Stimulated activated naive B cell treated with anti-CD40 and anti-IgM and Interleukin-4, amounts not matched to agents 10 μg/mL and 1 μg/mL and 100 μg/mL, for 72 hours (primary cell): ENCODE results near the gene MYOZ2.
A peak's percentile ranks its signal among the peaks of the same experiment; 100 is the strongest.

ENCODE experiments used
- ATAC-seq, 2 donors: fragments of 150-1000 bp; cut with Tn5 transposase; replicated peaks; 2 replicates each; pipeline ENCODE4 v1.10.0; 2021; ENCODE audit warnings: moderate library complexity in 1 of 2
- DNase-seq: peaks from one replicate; pipeline ENCODE4 v3.0.0; 2021
- H3K27ac Mint-ChIP-seq: one replicate; pipeline ENCODE4 v1.8.0; 2022; ENCODE audit warnings: mild to moderate bottlenecking, mixed read lengths
- H3K27me3 Mint-ChIP-seq, 2 donors: one replicate each; pipeline ENCODE4 v1.8.0; 2022; ENCODE audit warnings: mixed read lengths in 2 of 2
- H3K36me3 Mint-ChIP-seq, 2 donors: one replicate each; pipeline ENCODE4 v1.8.0; 2022; ENCODE audit warnings: mixed read lengths in 2 of 2, mild to moderate bottlenecking in 1 of 2
- H3K4me1 Mint-ChIP-seq, 2 donors: one replicate each; pipeline ENCODE4 v1.8.0; 2022; ENCODE audit warnings: mixed read lengths in 2 of 2, mild to moderate bottlenecking in 1 of 2
- H3K4me3 Mint-ChIP-seq, 2 donors: one replicate each; pipeline ENCODE4 v1.8.0; 2022; ENCODE audit warnings: mild to moderate bottlenecking in 2 of 2, mixed read lengths in 2 of 2, moderate library complexity in 1 of 2
- H3K9me3 Mint-ChIP-seq, 2 donors: one replicate each; pipeline ENCODE4 v1.8.0; 2022; ENCODE audit warnings: mixed read lengths in 2 of 2, mild to moderate bottlenecking in 1 of 2

MYOZ2 gene

DNA sequence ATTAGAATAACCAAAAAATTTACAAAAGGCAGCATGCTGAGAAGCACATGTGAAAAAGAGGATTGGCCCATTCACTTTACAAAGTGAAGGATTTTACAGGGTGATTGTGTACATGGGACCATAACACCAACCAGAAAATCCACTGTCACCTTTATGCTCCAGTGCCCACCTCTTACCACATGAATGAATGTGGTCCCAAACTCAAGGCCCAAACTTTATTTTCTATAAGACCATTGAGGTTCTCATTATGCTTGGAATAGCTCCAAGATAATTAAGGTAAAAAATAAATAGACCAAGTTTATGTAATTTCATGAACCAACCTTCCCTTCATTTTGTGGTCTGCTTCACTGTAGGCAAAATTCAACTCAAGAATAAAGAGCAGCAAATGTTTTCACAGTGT lies 24.3 kb upstream of the MYOZ2 start:
- Mint-ChIP-seq H3K27ac (no peak overlapping the region), H3K36me3 (no peaks in the 10 kb centered on the region), H3K9me3 (no peaks in the 10 kb centered on the region), H3K4me3 (no peak overlapping the region), H3K27me3 (peaks cover 0 to 9% of the 10 kb centered on the region in 2 donors), H3K4me1 (no peaks in the 10 kb centered on the region)
- ATAC-seq (no peak), DNase-seq (no peak)

DNA sequence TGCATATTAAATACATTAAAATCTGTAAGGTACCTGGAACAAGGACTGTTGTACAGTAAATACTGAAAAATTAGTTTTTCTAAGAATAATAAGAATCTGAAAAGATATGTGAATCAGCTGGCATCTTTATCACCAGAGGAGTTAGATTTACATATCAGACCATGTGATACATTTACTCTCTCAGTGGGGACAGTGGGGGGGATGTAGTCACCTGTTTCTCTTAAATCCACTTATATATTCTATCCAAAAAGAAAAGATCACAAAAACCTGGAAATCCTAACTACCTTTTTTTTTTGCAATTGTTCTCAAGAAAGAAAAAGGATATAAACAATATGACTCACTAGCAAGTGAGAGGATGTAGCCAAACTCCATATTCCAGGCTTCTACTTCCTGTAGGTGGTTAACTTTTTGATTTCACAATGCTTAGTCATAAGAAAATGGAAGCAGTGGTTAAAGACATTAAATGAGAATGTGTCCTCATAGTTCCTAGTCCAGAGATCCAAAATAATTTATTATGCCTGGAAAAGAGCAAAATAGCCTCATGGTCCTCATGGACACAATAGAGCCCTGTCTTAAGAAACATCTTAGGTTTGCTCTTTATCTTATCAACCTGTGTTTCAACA lies 22.5 kb upstream of the MYOZ2 start:
- Mint-ChIP-seq H3K4me3 (no peak overlapping the region), H3K27ac (no peak overlapping the region), H3K9me3 (no peaks in the 10 kb centered on the region), H3K36me3 (no peaks in the 10 kb centered on the region), H3K4me1 (no peaks in the 10 kb centered on the region), H3K27me3 (peaks cover 0 to 5% of the 10 kb centered on the region in 2 donors)
- DNase-seq (no peak), ATAC-seq (no peak)

DNA sequence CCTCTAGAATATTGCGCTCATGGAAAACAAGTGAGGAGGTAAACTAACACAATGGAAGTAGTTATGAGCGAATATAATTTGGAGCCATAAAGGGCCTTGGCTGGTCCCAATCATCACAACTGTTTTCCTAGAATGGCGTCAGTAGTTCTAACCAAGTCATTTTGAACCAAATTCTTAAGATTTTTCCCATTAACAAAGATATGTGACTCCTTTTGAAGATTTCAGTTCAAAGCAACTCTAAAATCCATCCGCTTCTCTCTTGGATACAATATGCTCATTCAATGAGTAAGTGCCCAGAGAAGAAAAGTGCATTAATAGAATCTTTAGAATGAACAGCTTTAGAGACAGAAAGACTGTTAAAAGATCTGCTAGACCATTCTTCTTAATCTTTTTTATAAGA lies 19.6 kb upstream of the MYOZ2 start:
- no peaks in the 10 kb centered on the region for H3K36me3 Mint-ChIP-seq
- H3K4me1 Mint-ChIP-seq: no peaks in the 10 kb centered on the region
- H3K27me3 Mint-ChIP-seq: peaks cover 5% of the 10 kb centered on the region in 2 donors
- DNase-seq (no peak), ATAC-seq (no peak)
- H3K27ac Mint-ChIP-seq: no peak overlapping the region
- no peak overlapping the region for H3K4me3 Mint-ChIP-seq
- H3K9me3 Mint-ChIP-seq: no peaks in the 10 kb centered on the region

DNA sequence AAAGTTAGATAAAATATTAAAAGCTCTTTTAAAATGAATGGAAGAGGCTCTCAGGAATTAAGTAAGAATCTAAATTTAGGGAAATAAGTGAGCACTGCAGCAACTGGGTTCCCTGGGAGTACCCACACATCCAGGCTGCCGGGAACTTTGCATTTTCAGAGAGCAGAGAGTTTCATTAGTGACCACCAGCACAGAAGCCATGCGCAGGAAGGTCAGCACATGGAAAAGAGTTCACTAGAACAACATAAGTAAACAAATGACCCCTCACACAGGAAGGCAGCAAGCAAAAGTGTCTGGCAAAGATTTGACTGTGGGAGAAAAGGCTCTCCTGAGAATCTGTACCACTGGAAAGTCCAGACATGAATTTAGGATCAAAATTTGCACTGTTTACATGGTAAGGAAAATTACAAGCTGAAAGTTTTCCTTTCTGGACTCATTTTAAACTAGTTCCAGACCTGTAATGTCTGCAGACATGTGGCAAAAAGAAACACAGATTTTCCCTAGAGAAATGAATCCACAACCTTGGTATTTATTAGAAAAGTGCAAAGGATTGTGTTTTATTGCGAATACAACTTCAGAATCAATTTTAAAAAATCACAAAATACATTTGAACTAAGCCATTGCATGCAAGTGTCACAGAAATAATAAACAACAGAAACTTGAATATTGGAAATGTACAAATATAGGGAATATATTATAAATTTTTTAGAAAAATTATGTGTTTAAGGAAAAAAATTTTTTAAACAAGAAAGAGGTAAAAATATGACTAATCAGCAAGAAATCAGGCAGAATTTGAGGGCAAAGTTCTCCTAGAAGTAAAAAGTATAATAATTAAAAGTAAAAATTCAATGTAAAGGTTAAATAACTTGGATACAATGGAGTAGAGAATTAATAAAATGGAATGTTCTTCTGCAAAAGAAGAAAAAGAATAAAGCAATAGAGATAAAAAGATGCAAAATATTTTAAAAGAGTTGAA lies 18.4 kb upstream of the MYOZ2 start:
- H3K27ac Mint-ChIP-seq: no peak overlapping the region
- no peaks in the 10 kb centered on the region for H3K9me3 Mint-ChIP-seq
- DNase-seq (no peak), ATAC-seq (no peak)
- no peak overlapping the region for H3K4me3 Mint-ChIP-seq
- H3K4me1 Mint-ChIP-seq: no peaks in the 10 kb centered on the region
- H3K36me3 Mint-ChIP-seq: no peaks in the 10 kb centered on the region
- H3K27me3 Mint-ChIP-seq: peaks cover 5% of the 10 kb centered on the region in 2 donors

DNA sequence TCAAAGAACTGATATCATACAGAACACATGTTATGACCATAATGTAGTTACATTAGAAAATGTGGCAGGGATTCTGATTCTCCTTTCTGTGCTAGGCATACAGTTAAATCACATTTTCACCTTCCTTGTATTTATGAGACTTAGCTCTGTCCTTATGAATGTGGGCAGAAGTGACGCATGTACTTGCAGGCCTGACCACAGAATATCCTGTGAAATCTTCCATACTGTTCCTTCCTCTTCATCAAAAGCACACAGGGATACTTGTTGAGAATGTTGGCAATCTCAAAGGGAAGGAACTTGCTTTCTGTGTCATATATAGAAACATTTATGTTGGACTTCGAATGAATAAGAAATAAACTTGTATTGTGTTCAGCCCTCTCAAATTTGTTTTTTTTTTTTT lies 17.2 kb upstream of the MYOZ2 start:
- Mint-ChIP-seq H3K27me3 (peaks cover 5% of the 10 kb centered on the region in 2 donors), H3K27ac (no peak overlapping the region), H3K9me3 (no peaks in the 10 kb centered on the region), H3K4me3 (no peak overlapping the region), H3K4me1 (no peaks in the 10 kb centered on the region), H3K36me3 (no peaks in the 10 kb centered on the region)
- no peak for DNase-seq
- ATAC-seq: no peak

DNA sequence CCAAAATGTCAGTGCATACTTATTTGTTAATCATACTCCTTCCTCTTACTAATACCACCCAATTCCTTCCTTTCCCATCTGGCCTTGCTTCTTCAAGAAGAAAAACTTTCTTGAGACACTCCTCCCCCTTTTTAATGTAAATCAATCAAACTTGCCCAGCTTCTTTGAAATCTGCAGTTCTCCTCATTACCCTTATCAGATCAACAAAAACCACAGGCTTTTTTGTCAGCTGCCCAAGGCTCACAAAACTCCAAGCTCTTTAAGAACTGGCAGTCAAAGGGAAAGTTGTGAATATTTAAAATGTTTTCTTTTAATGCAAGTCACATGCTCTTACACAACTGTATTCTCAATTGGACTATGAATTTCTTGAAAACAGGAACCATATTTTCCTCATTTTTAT lies 11.3 kb upstream of the MYOZ2 start:
- no peaks in the 10 kb centered on the region for H3K4me1 Mint-ChIP-seq
- H3K36me3 Mint-ChIP-seq: no peaks in the 10 kb centered on the region
- H3K27ac Mint-ChIP-seq: no peak overlapping the region
- DNase-seq (no peak), ATAC-seq (no peak)
- peaks cover 0 to 3% of the 10 kb centered on the region in 2 donors for H3K27me3 Mint-ChIP-seq
- no peak overlapping the region for H3K4me3 Mint-ChIP-seq
- no peaks in the 10 kb centered on the region for H3K9me3 Mint-ChIP-seq

DNA sequence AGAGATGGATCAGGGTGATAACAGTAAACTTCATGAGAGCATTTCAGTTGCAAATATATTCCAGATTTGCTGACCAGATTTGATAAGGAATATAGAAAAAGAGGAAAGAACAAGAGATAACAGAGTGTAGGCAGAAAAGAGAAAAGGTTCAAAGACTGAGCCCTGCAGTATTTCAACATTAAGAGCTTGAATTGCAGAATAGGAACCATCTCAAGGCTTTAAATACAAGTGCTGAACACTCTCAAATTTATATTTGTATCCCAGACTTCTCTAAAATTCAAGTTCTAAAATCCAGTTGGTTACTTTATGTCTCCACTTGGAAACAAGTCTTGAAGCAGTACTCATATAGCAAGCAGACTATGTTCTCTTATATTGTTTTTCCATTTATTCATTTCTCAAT lies 9.7 kb upstream of the MYOZ2 start:
- Mint-ChIP-seq H3K4me3 (no peak overlapping the region), H3K36me3 (no peaks in the 10 kb centered on the region), H3K27me3 (no peaks in the 10 kb centered on the region), H3K27ac (no peak overlapping the region), H3K4me1 (no peaks in the 10 kb centered on the region), H3K9me3 (no peaks in the 10 kb centered on the region)
- ATAC-seq (no peak), DNase-seq (no peak)

DNA sequence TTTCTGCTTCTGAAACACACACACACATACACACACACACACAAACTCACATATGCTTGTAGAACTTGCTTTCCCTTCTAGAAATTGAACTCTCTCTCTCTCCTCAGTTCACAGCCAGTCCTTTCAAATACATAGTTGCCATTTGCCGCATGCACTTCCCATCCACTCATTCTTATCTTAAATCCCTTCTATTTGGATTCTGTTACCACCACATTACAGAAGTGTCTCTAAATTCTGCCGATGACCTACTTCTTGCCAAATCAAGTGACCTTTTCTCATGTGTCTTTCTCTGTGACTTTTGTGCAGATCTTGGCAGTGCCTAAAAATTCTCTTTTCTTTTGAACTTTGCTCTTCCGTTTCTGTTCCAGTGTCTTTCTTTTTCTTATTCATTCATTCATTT lies 7.5 kb upstream of the MYOZ2 start:
- no peaks in the 10 kb centered on the region for H3K9me3 Mint-ChIP-seq
- no peaks in the 10 kb centered on the region for H3K4me1 Mint-ChIP-seq
- DNase-seq: no peak
- H3K36me3 Mint-ChIP-seq: no peaks in the 10 kb centered on the region
- no peak for ATAC-seq
- H3K27ac Mint-ChIP-seq: no peak overlapping the region
- H3K4me3 Mint-ChIP-seq: no peak overlapping the region
- H3K27me3 Mint-ChIP-seq: no peaks in the 10 kb centered on the region

DNA sequence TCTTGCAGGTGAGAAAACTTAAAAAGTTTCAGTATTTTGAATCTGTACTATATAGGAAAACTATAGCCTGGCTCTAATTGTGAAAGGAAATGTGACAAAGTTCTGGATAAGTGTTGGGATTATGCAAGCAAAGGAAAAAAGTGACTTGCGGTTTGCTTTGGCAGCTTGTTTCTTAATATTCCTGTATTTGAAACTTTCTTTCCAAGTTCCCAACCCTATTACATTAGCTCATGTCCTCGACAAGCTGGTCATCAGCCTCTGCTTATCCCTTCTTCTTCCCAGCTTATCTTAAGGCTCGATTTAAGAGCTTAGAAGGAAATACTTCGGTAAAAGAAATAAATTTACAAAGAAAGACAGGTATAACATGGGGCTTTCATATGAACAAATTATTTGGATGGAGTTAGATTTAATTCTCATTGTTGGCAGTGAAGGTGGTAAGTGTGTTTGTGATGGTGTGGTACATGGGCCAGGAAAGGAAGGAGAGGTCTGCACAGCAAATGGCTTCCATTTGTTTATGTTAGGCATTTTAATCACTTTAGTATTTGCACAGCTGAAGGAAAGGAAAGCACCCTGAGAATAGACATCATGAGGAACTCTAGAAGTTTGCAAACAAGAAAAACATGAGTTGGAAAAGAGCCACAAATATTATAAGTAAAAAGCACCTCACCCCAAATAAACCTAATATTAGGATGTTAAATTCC lies 5.1 kb upstream of the MYOZ2 start:
- no peak overlapping the region for H3K4me3 Mint-ChIP-seq
- H3K4me1 Mint-ChIP-seq: no peaks in the 10 kb centered on the region
- H3K36me3 Mint-ChIP-seq: no peaks in the 10 kb centered on the region
- DNase-seq: no peak
- H3K27me3 Mint-ChIP-seq: no peaks in the 10 kb centered on the region
- ATAC-seq: no peak
- H3K9me3 Mint-ChIP-seq: no peaks in the 10 kb centered on the region
- H3K27ac Mint-ChIP-seq: no peak overlapping the region

DNA sequence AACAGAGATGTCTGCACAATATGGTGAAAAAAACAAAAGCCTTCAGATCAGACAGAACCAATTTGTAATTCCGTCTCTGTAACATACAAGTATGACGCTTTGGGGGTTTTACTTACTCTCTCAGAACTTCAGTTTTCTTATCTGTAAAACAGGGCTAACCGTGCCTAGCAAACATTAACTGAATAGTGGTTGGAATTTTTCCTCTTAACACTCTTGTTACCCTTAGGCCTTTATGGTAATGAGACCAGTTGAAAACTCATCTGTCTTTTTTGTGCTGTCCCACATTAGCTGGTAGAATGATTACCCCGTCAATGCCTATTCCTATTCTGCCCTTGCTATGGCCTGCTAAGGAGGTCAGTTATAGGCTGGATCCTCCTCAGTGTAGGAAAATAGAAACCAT lies 4.5 kb upstream of the MYOZ2 start:
- Mint-ChIP-seq H3K4me3 (no peak overlapping the region), H3K4me1 (no peaks in the 10 kb centered on the region), H3K27ac (no peak overlapping the region), H3K9me3 (no peaks in the 10 kb centered on the region), H3K36me3 (no peaks in the 10 kb centered on the region), H3K27me3 (no peaks in the 10 kb centered on the region)
- DNase-seq (no peak), ATAC-seq (no peak)

DNA sequence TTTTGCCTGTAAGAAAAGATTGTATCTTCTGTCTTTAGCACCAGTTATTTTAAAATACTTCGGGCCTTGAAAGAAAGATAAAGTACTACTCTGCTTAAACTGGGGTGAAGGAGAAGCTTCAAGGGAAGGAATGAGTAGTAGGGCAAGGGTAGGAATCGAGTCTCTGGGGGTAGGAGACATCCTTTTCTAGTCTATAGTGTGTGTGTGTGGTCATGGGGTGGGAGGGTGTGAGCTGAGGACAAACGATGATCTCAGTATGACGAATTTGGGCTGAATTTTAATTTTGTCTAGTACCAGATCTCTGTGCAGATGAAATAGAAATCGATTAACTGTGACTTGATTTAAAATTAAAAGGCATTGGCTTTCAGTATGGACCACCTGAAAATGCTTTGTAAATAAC lies 3.3 kb upstream of the MYOZ2 start:
- H3K27ac Mint-ChIP-seq: no peak overlapping the region
- H3K4me1 Mint-ChIP-seq: no peaks in the 10 kb centered on the region
- H3K9me3 Mint-ChIP-seq: no peaks in the 10 kb centered on the region
- no peak for ATAC-seq
- H3K4me3 Mint-ChIP-seq: no peak overlapping the region
- H3K36me3 Mint-ChIP-seq: no peaks in the 10 kb centered on the region
- DNase-seq: no peak
- H3K27me3 Mint-ChIP-seq: no peaks in the 10 kb centered on the region

DNA sequence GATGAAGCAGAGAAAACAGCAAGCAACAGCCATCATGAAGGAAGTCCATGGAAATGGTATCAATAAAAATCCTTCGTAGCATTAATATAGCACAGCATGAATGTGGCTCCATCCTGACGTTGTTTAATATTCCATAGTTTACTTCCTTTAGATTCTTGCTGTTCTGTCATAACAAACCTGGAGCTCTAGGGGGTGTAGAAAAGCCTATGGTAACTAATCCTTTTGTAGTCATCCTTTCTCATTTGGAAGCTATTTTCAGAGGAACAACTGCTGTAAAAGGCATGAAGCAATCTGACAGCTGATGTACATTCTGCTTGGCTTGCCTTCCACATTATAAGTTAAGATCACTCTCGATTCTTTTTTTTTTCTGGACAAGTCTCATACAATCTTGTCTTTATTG lies 914 bp downstream of the MYOZ2 start:
- H3K9me3 Mint-ChIP-seq: no peaks in the 10 kb centered on the region
- H3K4me3 Mint-ChIP-seq: no peak overlapping the region
- no peak for DNase-seq
- H3K27ac Mint-ChIP-seq: no peak overlapping the region
- H3K4me1 Mint-ChIP-seq: peaks cover 8 to 17% of the 10 kb centered on the region in 2 donors
- no peaks in the 10 kb centered on the region for H3K36me3 Mint-ChIP-seq
- H3K27me3 Mint-ChIP-seq: no peaks in the 10 kb centered on the region
- ATAC-seq: no peak

DNA sequence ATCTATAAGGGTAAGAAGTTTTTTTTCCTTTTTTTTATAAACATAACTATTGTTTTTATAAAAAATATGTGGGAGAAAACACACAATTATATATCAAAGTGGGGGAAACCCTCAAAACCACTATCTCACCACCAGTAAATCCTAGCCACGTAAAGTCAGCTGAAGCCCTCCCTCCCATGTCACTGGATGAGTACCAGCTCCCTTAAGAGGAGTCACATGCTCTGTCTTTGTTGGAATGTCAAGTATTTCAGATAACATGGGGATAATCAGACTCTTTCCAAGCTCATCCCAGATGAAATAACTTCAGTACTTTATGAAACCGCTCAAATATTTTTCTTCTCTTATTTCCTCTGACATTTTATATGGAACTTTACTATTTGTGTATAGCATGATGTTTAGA lies 2.4 kb downstream of the MYOZ2 start:
- no peaks in the 10 kb centered on the region for H3K9me3 Mint-ChIP-seq
- no peak overlapping the region for H3K27ac Mint-ChIP-seq
- no peak for ATAC-seq
- H3K4me1 Mint-ChIP-seq: peaks cover 8 to 17% of the 10 kb centered on the region in 2 donors
- no peaks in the 10 kb centered on the region for H3K27me3 Mint-ChIP-seq
- H3K36me3 Mint-ChIP-seq: no peaks in the 10 kb centered on the region
- no peak overlapping the region for H3K4me3 Mint-ChIP-seq
- no peak for DNase-seq

DNA sequence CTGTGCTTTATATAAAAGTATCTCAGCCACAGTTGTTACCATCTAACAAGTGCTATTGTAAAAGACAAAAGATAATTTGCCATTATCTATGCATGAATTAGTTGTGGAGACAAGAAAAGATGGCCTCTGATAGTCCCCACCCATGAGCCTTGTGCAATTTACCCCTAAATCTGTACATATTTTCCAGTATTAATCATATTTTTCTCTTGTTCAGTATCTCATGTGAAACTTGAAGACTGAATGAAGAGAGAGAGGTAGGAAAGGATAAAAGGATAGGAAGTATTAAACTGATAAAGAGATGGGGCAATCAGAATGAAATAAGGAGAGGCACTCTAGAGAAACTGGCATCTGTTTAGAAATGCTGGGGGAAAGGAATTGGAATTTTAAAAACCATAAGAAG lies 3.7 kb downstream of the MYOZ2 start:
- Mint-ChIP-seq H3K27ac (peak overlapping the region; percentile 7), H3K9me3 (no peaks in the 10 kb centered on the region), H3K36me3 (no peaks in the 10 kb centered on the region), H3K27me3 (no peaks in the 10 kb centered on the region), H3K4me1 (peaks cover 8 to 17% of the 10 kb centered on the region in 2 donors), H3K4me3 (no peak overlapping the region)
- no peak for ATAC-seq
- DNase-seq: no peak

DNA sequence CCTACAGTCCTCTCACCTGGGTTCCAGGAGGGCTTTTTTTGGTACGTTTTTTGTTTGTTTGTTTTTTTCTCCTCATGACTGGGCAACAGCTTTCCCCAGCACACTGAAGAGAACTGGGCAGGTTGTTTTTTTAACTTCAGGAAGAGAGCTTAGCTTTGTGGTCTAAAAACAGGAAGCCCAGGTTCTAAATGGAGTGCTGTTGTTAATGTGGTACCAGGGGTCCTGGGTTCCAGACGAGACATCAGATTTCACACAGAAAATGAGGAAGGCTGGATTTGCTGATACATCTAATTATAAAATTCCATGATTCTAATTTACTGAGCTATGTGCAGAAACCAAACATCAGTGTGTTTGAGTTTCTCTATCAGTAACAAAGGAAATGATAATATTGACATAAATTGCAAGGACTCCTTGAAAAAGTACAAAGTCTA lies 4.2 kb downstream of the MYOZ2 start:
- peak overlapping the region; percentile 7 for H3K27ac Mint-ChIP-seq
- H3K27me3 Mint-ChIP-seq: no peaks in the 10 kb centered on the region
- H3K9me3 Mint-ChIP-seq: no peaks in the 10 kb centered on the region
- DNase-seq (no peak), ATAC-seq (peak; percentile 49 to 62)
- H3K4me3 Mint-ChIP-seq: peak overlapping the region in 1 of 2 donors; percentile 20
- peaks cover 10 to 17% of the 10 kb centered on the region in 2 donors for H3K4me1 Mint-ChIP-seq
- no peaks in the 10 kb centered on the region for H3K36me3 Mint-ChIP-seq
